Activated CD4-positive, alpha-beta T cell treated with anti-CD3 and anti-CD28 coated beads for 48 hours (primary cell): Measurements from ENCODE around the gene MTCH1.
"Not testable (repeated sequence)": the region's sequence is repeated elsewhere in the genome, so short reads cannot be mapped to it uniquely, and the experiment has no call there.

Experiments
- DNase-seq: peaks from one replicate; pipeline ENCODE4 v3.0.0-alpha.2; 2020

The MTCH1 gene

GRCh38 chr6:36990401-36990800, 4.4 kb upstream of the MTCH1 start:
- not testable (repeated sequence) for DNase-seq

- DNase-seq, result no peak
Measured at GRCh38 chr6:36989264-36989663, 3.3 kb upstream of the MTCH1 start.

DNA sequence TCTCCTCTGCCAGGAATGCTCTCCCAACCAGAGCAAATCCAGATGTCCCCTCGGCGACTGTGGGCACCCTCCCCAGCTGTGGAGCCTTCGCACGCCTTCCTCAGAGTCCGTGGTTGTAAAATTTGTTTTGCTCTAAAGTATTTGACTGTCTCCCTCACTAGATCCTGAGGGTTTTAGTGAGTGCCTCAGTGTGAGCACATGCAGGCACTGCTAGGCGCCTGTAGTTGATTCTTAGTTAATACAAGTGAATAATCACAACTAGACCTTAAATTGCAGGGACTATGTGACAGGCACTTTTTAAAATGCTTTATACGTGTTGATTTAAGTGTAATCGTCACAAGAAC, 680 bp upstream of the MTCH1 start:
- no peak for DNase-seq

DNA sequence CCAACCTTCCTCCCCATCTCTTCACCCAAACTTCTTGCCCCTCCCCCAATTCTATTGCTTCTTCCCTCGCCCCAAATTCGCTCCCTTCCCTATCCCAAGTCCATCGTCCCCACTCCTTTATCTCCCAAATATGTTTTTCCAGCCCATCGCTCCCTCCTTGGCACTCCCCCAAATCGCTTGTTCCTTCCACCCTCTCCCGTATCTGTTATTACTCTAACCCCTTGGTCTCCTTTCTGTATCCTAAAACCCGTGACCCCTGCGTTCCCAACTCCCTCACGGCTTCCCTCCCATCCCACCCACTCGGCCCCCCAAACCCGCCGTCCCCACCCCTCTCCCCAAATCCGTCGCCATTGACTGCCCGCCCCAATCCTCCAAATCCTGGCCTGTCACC, 584 bp downstream of the MTCH1 start:
- DNase-seq, result no peak

- DNase-seq, result peak; percentile 78
Measured at GRCh38 chr6:36984581-36985416, 1.2 kb downstream of the MTCH1 start.

GRCh38 chr6:36983538-36983937, 2.5 kb downstream of the MTCH1 start:
- no peak for DNase-seq

GRCh38 chr6:36980876-36981619, 4.9 kb downstream of the MTCH1 start:
- no peak for DNase-seq

GRCh38 chr6:36980129-36980528, 5.9 kb downstream of the MTCH1 start:
- no peak for DNase-seq

DNA sequence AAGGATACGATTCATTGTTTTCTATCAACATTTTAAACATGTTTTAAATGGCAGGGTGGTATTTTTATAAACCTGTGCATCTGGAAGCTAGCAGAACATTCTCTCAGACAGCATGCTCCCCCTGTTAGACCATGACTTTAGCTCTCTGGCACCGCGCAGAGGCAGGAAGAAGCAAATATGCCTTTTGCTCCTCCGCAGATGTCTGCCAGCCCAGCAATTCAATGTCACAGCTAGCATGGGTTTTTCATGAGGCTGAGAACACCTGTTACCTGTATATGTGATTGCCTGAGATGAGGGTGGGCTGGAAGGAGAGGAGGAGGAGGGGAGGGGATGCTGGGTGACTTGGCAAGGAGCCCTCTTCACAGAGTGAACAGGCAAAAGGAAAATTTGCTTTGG, 6.7 kb downstream of the MTCH1 start:
- peak; percentile 35 for DNase-seq

DNA sequence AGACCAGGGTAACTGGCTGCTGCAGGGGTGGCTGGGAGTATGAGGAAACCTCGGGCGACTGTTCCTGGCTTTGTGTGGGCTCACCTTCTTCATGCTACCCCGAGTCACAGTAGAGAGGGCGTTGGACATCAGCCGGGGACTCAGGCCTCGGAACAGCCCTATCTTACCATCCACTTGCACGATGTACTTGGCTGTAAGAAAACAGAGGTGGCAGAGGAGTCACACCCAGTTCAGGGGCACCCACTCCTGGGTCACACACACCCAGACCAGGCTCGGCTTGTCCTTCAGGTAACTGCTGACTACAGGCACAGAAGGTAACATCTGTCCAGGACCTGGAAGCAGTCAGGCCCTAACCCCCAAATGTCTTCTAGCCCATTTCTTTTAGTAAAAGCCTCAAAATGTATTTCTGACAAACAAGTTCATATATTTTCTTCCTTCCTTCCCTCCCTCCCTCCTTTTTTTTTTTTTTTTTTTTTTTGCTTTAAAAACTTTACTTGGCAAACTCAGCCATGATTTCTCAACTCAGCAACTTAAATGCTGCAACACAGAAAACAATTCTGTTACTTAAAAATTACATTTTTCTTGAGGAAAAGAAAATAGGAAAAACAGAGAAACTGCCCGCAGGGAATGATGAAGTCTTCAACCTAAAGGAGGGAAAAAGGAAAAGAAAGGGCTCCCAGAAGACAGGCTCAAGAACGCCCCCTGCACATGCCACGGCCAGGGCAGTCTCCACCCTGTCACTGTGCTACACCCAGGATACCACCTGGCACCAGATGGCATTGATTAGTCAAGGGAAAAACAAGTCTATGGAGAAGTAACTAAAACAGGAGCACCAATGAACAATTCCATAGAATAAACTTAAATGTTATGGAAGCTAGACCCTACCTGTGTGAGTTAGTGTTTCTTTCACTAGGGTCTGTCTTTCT, 7.3 kb downstream of the MTCH1 start:
- DNase-seq, result no peak

DNA sequence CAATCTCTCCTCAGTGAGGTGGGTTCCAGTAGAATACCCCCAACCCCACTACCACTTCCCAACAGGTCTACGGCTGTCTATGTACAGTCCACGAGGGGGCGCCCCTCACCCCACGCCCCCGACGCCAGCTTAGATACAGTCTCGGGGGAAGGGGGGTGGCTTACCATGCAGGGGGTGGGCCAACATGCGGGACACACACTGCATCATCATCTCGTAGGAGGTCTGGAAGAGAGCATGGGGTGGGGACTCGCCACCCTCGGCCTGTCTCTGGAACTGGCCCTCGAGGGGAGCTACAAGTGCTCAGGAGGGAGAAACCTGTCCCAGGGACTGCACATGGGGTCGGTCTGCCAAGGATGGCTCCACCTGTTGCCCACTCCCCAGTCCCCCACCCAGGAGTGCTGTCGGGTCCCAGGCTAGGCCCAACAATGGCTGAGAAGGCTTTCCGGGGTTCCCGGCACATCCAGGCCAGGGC, 8.5 kb downstream of the MTCH1 start:
- no peak for DNase-seq

- DNase-seq, result no peak
Measured at GRCh38 chr6:36976931-36977330, 9.1 kb downstream of the MTCH1 start.

DNA sequence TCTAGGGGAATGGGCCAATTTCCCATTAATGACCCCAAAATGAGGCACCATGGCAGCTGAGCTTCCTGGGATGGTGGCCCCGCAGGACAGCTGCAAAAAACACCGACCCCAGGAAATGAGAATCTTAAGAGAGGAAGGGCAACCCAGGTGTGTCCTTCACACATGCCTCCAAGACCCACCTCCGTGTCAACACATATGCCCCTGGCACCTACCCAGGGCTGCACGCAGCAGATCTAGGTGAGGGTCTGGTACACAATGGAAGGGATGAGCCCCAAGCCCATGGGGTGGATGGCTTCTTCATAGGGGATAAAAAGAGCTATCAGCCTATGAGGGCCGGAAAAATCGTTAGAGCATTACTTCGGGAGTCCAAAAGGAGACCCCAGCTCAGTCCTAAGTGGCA, 9.5 kb downstream of the MTCH1 start:
- DNase-seq, result no peak

GRCh38 chr6:36976007-36976264, 10.1 kb downstream of the MTCH1 start:
- no peak for DNase-seq

GRCh38 chr6:36975231-36976006, 10.6 kb downstream of the MTCH1 start:
- DNase-seq, result no peak

- DNase-seq, result no peak
Measured at GRCh38 chr6:36973647-36974046, 12.3 kb downstream of the MTCH1 start.

DNA sequence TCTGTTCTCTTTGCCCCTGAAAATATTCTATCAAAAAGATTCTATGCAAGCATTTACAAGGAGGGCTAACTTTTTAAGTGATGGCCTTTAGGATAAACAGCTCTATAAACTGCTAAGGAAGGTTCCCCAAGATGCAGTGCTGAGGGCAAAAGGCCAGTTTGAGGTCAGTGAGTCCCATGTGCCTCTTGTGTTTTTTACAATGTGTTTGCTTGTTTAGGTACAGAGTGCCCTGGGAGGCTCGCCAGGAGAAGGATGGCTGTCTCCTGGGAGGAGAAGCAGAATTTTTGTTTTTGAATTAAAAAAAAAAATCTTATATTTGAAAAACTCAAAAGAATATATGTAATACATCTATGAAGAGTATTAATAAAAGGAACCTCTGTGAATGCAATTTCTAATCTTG, 12.8 kb downstream of the MTCH1 start:
- no peak for DNase-seq

- DNase-seq, result no peak
Measured at GRCh38 chr6:36971921-36972673, 13.9 kb downstream of the MTCH1 start.

- DNase-seq, result no peak
Measured at GRCh38 chr6:36970892-36971842, 14.8 kb downstream of the MTCH1 start.

- no peak for DNase-seq
Measured at GRCh38 chr6:36969988-36970891, 15.8 kb downstream of the MTCH1 start.
